AG09309 (cell line): Measurements from ENCODE around the gene ENHO.

Experiments
- DNase-seq: peaks from one replicate; pipeline ENCODE4 v3.0.0-alpha.2; 2010; ENCODE audit warnings: low read depth
- H3K4me3 ChIP-seq: 2 replicates; pipeline ENCODE4 v1.5.1; 2011; ENCODE audit warnings: mild to moderate bottlenecking, low read depth, low read length, moderate library complexity; ENCODE audit not compliant: control insufficient read depth
- TF ChIP-seq, protein P1 (sequence below): IDR thresholded peaks from 2 replicates; pipeline ENCODE4 v1.5.1; 2011; ENCODE audit warnings: mild to moderate bottlenecking, low read depth, low read length, inconsistent platforms; ENCODE audit not compliant: insufficient read depth, control insufficient read depth; ENCODE audit errors: missing control alignments

Gene ENHO

DNA sequence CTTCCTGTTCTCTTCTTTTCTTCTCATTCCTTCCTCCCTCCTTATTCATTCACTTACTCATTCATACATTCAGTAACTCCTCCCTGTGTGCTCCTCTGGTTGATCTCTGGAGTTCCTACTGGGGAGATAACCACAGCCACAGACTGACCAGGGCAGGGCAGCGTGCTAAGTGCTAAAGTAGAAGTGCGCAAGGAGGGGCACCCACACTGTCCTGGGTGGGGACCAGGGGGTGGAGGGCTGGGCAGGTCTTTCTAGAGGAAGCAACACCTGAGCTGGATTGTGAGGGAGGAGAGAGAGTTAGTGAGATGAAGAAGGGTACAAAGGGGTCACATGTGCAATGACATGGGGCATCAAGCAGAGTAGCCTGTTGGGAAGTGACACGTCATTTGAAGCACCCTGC is 13.8 kb downstream of the ENHO start:
- no peak overlapping the region for H3K4me3 ChIP-seq
- DNase-seq, result no peak
- TF ChIP-seq, protein P1, sequence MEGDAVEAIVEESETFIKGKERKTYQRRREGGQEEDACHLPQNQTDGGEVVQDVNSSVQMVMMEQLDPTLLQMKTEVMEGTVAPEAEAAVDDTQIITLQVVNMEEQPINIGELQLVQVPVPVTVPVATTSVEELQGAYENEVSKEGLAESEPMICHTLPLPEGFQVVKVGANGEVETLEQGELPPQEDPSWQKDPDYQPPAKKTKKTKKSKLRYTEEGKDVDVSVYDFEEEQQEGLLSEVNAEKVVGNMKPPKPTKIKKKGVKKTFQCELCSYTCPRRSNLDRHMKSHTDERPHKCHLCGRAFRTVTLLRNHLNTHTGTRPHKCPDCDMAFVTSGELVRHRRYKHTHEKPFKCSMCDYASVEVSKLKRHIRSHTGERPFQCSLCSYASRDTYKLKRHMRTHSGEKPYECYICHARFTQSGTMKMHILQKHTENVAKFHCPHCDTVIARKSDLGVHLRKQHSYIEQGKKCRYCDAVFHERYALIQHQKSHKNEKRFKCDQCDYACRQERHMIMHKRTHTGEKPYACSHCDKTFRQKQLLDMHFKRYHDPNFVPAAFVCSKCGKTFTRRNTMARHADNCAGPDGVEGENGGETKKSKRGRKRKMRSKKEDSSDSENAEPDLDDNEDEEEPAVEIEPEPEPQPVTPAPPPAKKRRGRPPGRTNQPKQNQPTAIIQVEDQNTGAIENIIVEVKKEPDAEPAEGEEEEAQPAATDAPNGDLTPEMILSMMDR, result no peak

DNA sequence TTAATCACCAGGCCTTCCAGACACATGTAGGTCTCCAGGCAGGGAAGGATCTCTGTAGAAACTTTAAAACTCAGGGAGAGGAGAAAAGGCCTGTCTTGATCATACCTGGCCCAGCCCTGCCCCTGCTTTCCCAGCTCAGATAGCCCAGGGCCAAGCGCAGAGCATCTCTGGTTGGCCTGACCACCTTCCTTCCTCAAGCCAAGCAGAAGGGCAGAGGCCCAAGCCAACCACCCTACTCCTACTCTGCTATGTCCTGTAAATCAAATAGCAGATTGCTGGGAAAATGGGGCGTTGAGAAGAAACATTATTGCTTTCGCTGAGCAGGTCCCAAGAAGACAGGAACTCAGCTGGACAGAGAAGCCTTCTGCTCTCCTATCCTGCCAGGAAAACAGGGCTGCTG is 14.3 kb downstream of the ENHO start:
- no peak overlapping the region for H3K4me3 ChIP-seq
- DNase-seq, result no peak
- TF ChIP-seq, protein P1, result no peak

DNA sequence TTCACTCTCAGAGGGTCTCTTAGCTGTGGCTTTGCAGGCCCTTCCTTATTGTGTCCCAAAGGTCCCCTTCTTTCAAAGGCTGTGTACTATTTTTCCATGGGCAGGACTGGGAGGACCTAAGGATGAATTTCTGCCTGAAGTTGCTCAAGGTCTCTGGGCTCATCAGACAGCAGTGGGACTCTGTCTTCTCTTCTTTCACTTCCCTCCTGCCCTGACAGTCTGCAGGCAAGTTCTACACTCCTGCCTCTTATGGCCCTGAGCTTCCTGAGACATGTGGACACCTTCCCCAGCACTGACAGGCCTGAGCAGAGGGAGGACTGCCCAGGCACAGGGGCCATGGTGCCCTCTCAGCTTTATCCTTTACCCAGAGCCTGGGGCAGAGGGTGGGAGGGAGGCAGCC is 14.8 kb downstream of the ENHO start:
- no peak for DNase-seq
- H3K4me3 ChIP-seq, result no peak overlapping the region
- TF ChIP-seq, protein P1, result no peak

DNA sequence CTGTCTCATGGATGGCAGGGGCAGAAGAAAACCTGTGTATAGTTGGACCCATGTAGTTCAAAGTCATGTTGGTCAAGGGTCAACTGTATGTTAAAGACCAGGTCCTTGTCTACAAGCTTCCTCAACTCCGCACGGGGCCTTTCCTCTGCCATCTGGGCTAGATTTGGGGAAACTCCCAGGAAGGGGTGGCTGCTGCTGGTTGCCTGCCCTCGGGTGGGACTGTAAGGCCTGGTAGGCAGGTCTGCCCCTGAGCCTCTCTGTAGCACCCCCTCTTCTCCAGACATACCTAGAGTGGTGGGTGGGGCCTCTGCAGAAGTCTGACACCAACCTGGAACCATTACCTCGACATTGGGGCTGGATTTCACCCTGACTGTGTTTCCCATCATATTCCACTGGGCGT is 15.2 kb downstream of the ENHO start:
- TF ChIP-seq, protein P1, result no peak
- no peak for DNase-seq
- H3K4me3 ChIP-seq, result no peak overlapping the region

DNA sequence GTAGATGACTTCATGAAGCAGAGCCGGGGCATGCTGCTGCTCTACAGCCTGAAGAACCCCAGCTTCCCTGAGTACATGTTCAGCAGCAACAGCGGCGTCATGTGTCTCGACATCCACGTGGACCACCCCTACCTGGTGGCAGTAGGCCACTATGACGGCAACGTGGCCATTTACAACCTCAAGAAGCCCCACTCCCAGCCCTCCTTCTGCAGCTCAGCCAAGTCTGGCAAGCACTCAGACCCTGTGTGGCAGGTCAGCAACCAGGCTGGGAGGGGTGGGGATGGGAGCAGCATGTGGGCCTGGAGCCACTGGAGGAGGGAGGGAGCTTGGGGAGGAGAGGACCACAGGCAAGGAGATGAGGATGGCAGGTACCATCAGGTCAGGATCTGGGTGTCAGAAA is 16.2 kb downstream of the ENHO start:
- no peak overlapping the region for H3K4me3 ChIP-seq
- TF ChIP-seq, protein P1, result no peak
- no peak for DNase-seq

DNA sequence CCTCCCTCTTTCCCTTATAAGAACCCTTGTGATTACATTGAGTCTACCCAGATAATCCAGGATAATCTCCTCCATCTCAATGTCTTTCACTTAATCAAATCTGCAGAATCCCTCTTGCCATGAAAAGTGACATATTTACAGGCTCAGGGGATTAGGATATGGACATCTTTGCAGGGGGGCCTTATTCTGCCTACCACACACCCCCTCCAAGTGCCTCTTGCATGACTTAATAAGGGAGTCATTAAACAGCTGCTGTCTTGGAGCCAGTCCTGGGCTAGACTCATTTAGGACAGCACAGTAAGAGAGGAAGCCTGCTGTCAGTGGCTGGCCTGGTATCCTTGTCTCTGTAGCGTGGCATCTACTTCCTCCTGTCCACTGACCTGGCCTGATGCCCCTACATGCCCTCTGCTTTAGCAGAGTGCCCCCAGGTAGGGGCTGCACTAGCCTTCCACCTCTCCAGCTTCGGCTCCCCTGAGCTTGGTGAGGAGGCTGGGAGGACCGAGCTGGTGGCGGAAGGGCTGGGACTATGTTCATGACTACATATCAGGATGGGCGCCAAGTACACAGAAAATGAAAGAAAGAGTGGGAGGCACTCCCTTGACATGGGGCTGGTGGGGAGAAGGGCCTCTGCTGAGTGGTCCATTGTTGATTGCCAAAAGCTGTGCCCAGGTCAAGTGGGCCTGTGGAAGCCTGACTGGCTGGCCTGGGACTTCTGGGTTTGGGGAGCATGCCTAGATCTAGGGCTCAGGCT is 17.2 kb downstream of the ENHO start:
- TF ChIP-seq, protein P1, result no peak
- no peak for DNase-seq

DNA sequence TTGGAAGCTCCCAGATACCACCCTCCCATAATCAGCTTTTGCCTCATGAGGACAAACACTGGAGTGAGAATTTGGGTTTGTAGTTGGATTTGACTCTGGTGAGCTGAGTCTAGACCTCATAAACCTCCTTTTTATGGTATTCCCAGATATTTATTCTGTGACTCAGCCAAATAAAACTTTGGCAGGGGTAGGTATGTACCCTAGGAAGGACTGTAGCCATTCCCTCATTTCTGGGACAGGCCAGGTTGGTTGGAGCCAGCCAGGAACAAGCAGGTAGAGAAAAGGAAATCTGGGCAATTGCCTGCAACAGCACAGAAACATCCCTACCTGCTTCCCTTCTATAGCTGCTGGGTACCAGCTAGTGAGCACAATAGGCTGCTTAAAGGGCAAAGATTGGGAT is 19.4 kb downstream of the ENHO start:
- DNase-seq, result no peak
- TF ChIP-seq, protein P1, result no peak

More for the DNA sequence above, 17.2 kb downstream of the ENHO start:
- no peak overlapping the region for H3K4me3 ChIP-seq

More for the DNA sequence above, 19.4 kb downstream of the ENHO start:
- no peak overlapping the region for H3K4me3 ChIP-seq
